ENCODE results near the gene RBM5.

DNA sequence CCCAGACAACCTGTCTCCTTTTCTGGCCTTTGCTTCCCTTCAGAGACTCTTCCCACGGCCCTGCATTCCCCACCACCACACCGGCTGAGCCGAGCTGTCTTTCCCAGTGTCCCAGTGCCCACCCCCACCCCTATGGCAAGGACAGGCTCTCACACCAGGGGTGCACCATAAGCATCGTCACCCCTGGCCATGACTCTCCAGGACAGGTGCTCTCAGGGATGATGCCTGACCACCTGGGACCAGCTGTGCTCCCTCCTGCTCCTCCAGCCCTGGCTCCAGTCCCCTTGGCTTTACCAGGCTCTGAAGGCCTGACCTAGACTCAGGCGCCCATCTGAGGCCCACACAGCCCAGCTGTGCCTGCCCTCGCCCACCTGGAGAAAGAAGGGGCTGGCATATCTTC, 48.8 kb downstream of the RBM5 start:
- TF ChIP-seq CTCF (IDR thresholded peaks at IDR 0.05) (no peak), EZH2 (IDR thresholded peaks at IDR 0.05; ENCODE audit: borderline replicate concordance, insufficient read depth, low read depth, low read length, poor library complexity, severe bottlenecking) (no peak)

All from B cell (primary cell).